Ascending aorta (tissue), 2 donors: ENCODE data around the gene RABL6. TPM values are rescaled to one million over a fixed set of nuclear protein-coding genes. Genes with fewer than 3 reads are reported as not detected.

Experiments
- DNase-seq, 2 donors: peaks; one replicate each; pipeline ENCODE4 v3.0.0-alpha.2; 2019; ENCODE audit warnings: low spot score in 2 of 2
- H3K27ac ChIP-seq, 2 donors: fragments of 200-600 bp; sonication (generic); one replicate each; pipeline ENCODE4 v1.5.1; 2016 to 2017; ENCODE audit warnings: mild to moderate bottlenecking in 1 of 2
- H3K27me3 ChIP-seq: fragments of 200-600 bp; sonication (generic); one replicate; pipeline ENCODE4 v1.5.1; 2017
- H3K36me3 ChIP-seq, 2 donors: fragments of 200-600 bp; sonication (generic); one replicate each; pipeline ENCODE4 v1.5.1; 2016
- H3K4me1 ChIP-seq, 2 donors: fragments of 200-600 bp; sonication (generic); one replicate each; pipeline ENCODE4 v1.5.1; 2016 to 2017; ENCODE audit warnings: mild to moderate bottlenecking in 1 of 2
- H3K4me3 ChIP-seq, 2 donors: fragments of 200-600 bp; sonication (generic); one replicate each; pipeline ENCODE4 v1.5.1; 2016 to 2017; ENCODE audit warnings: mild to moderate bottlenecking in 1 of 2
- H3K9me3 ChIP-seq, 2 donors: fragments of 200-600 bp; sonication (generic); one replicate each; pipeline ENCODE4 v1.5.1; 2016
- CTCF ChIP-seq, 3 experiments: fragments of 200-600 bp in 2 of 3; fragments of 450-650 bp in 1 of 3; sonication (generic) in 2 of 3; IDR thresholded peaks; one replicate each; pipeline ENCODE4 v1.5.1; 2016 to 2019; ENCODE audit warnings: antibody characterized with exemption in 3 of 3, mild to moderate bottlenecking in 1 of 3, moderate library complexity in 1 of 3
- intact Hi-C: fragments of 100-400 bp; cut with DNase I; formaldehyde crosslinking; loops from one replicate; pipeline ENCODE4 v1.15.1; 2023
- total RNA-seq: library from RNA; depleted of rRNA; stranded (reverse); fragments of >200 nt; gene quantifications from one replicate; pipeline ENCODE4 v1.1.0, GENCODE V29; 2016

Gene RABL6
- total RNA-seq, 1 donor from 2014 or later, result 70.9 TPM

GRCh38 chr9:136856541-136857141 lies 48.9 kb downstream of the RABL6 start:
- no peak for DNase-seq
- Histone ChIP-seq H3K36me3 (peaks cover 10 to 12% of the 10 kb centered on the region in 2 donors), H3K27ac (no peak overlapping the region), H3K27me3 (no peaks in the 10 kb centered on the region), H3K9me3 (no peaks in the 10 kb centered on the region), H3K4me1 (peaks cover 4 to 14% of the 10 kb centered on the region in 2 donors), H3K4me3 (no peak overlapping the region)
- TF ChIP-seq CTCF (IDR thresholded peaks at IDR 0.05), result no peak
- intact Hi-C loops, result no loop called here

- no peak for TF ChIP-seq CTCF (IDR thresholded peaks at IDR 0.05)
- H3K9me3 ChIP-seq, result no peaks in the 10 kb centered on the region
- H3K27me3 ChIP-seq, result no peaks in the 10 kb centered on the region
- H3K36me3 ChIP-seq, result peaks cover 15 to 17% of the 10 kb centered on the region in 2 donors
- H3K4me1 ChIP-seq, result peaks cover 4 to 14% of the 10 kb centered on the region in 2 donors
- intact Hi-C loops, result no loop called here
- no peak for DNase-seq
- no peak overlapping the region for H3K27ac ChIP-seq
- H3K4me3 ChIP-seq, result no peak overlapping the region
Observed at GRCh38 chr9:136857166-136857565, 49.4 kb downstream of the RABL6 start.

- no peaks in the 10 kb centered on the region for H3K9me3 ChIP-seq
- H3K27me3 ChIP-seq, result no peaks in the 10 kb centered on the region
- DNase-seq, result no peak
- H3K4me1 ChIP-seq, result peaks cover 4 to 14% of the 10 kb centered on the region in 2 donors
- peaks cover 21 to 23% of the 10 kb centered on the region in 2 donors for H3K36me3 ChIP-seq
- no peak overlapping the region for H3K27ac ChIP-seq
- intact Hi-C loops, result no loop called here
- no peak for TF ChIP-seq CTCF (IDR thresholded peaks at IDR 0.05)
- H3K4me3 ChIP-seq, result no peak overlapping the region
Observed at GRCh38 chr9:136857581-136858412, 50.0 kb downstream of the RABL6 start.

DNA sequence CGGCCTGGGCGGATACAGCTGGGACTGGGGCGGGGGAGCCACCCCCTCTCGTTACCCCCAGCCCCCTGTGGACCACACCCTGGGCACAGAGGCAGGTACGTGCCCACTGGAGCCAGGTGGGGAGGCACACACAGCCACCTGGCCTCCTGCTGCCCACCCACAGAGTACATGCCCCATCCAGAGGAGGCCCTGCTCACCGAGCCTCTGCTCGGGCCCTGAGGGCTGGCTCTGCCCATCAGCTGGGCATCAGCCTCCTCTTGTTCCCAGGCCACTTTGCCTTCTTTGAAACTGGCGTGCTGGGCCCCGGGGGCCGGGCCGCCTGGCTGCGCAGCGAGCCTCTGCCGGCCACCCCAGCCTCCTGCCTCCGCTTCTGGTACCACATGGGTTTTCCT lies 50.7 kb downstream of the RABL6 start:
- H3K27me3 ChIP-seq, result no peaks in the 10 kb centered on the region
- no peaks in the 10 kb centered on the region for H3K9me3 ChIP-seq
- intact Hi-C loops, result no loop called here
- peak overlapping the region; percentile 39 to 57 for H3K27ac ChIP-seq
- no peak overlapping the region for H3K4me3 ChIP-seq
- no peak for TF ChIP-seq CTCF (IDR thresholded peaks at IDR 0.05)
- peaks cover 28 to 30% of the 10 kb centered on the region in 2 donors for H3K36me3 ChIP-seq
- no peak for DNase-seq
- H3K4me1 ChIP-seq, result peaks cover 4 to 14% of the 10 kb centered on the region in 2 donors

DNA sequence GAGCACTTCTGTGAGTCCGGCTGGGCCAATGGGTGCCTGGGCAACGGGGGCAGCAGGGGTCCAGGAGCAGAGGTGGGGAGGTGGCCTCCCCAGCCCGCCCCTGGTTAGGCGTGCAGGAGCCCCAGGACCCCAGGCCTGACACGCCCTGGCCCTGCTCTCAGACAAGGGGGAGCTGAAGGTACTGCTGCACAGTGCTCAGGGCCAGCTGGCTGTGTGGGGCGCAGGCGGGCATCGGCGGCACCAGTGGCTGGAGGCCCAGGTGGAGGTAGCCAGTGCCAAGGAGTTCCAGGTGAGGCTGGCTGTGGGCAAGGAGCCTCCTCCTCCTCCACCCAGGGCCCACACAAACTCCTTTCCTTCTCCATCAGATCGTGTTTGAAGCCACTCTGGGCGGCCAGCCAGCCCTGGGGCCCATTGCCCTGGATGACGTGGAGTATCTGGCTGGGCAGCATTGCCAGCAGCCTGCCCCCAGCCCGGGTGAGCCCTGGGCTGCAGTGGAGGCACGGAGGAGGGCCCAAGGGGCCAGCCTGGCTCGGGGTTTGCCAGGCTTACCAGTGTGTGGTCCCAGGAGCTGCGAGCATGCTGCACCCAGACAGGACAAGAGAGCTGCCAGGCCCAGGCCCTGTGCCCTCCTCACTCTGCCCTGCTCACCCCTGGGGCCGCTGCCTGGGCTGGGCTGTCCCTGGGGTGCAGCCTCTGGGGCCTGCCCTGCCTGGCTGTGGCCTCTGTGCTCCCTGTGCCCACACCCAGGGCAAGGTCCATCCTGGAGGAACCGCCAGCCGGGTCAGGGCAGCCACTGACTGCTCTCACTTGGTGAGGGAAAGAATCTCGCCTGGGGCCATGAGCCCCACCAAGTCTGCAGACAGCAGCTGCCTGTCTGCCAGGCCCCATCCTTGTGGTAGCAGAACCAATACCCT lies 51.4 kb downstream of the RABL6 start:
- peaks cover 4 to 14% of the 10 kb centered on the region in 2 donors for H3K4me1 ChIP-seq
- intact Hi-C loops, result no loop called here
- H3K4me3 ChIP-seq, result no peak overlapping the region
- DNase-seq, result no peak
- H3K27ac ChIP-seq, result peak overlapping the region; percentile 39 to 57
- TF ChIP-seq CTCF (IDR thresholded peaks at IDR 0.05), result no peak
- no peaks in the 10 kb centered on the region for H3K9me3 ChIP-seq
- no peaks in the 10 kb centered on the region for H3K27me3 ChIP-seq
- H3K36me3 ChIP-seq, result peaks cover 33 to 34% of the 10 kb centered on the region in 2 donors
